ENCODE data around the gene PTGIS.

PTGIS gene

DNA sequence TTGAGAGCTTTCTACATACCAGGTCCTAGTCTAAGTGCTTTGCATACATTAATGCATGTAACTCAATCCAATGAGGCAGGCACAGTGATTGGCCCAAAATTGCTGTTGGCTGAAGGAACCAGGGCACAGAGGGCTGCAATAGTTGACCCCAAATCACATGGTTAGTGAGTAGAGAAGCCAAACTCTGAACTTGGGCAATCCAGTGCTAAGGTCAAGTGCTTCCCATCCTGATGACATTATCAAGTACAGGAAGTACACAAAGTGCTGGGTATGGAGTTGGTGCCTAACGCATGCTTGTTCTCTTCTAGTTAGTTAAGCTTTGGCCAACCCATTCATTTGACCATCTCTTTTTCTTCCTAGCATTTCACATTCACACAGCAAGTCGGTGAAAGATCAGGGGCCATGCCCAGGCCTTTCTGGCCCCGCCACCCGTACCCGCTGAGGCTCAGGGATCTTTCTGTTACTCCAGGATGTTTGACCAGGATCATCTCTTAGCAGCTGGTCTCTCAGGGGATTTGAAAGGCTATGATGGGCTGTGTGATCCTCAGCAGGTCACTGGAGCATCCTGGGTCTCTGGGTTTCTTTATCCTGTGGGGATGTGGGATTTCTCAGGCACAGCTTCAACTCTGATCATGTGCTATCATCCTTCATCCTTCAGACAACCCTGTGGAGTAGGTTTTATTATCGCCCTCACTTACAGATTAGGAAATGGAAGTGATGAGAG, 92.5 kb downstream of the PTGIS start:
- DNase-seq (ENCODE audit: low read depth in 2 of 2, low spot score in 1 of 2), result no peak

- no peak for DNase-seq (ENCODE audit: low read depth in 2 of 2, low spot score in 1 of 2)
These were observed 96.5 kb downstream of the PTGIS start for GRCh38 chr20:49471397-49471796.

GRCh38 chr20:49470922-49471321, 97.0 kb downstream of the PTGIS start:
- no peak for DNase-seq (ENCODE audit: low read depth in 2 of 2, low spot score in 1 of 2)

- DNase-seq (ENCODE audit: low read depth in 2 of 2, low spot score in 1 of 2), result no peak
These were observed 98.9 kb downstream of the PTGIS start for GRCh38 chr20:49469060-49469459.

DNA sequence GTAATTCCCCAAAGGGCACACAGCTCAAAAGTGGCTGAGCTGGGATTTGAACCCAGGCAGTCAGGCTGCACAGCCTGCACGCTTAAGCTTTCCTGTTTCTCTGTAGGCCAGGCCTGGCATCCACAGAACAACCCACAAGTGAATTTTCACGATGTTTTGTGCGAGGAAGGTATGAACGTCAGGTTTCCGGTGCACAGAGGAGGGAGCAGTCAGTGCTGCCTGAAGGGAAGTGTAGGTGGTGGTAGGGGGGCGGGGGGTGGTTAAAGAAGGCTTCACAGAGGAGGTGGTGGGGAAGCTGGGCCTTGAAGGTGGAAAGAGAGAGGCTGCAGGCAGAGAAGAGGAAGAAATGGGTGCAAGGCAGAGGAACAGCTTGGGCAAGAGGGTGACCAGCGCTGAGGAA, 99.5 kb downstream of the PTGIS start:
- DNase-seq (ENCODE audit: low read depth in 2 of 2, low spot score in 1 of 2), result no peak

GRCh38 chr20:49466114-49466912, 101.6 kb downstream of the PTGIS start:
- DNase-seq (ENCODE audit: low read depth in 2 of 2, low spot score in 1 of 2), result no peak

- DNase-seq (ENCODE audit: low read depth in 2 of 2, low spot score in 1 of 2), result no peak
These were observed 103.4 kb downstream of the PTGIS start for GRCh38 chr20:49464556-49464955.

- DNase-seq (ENCODE audit: low read depth in 2 of 2, low spot score in 1 of 2), result no peak
These were observed 105.3 kb downstream of the PTGIS start for GRCh38 chr20:49462626-49463025.

DNA sequence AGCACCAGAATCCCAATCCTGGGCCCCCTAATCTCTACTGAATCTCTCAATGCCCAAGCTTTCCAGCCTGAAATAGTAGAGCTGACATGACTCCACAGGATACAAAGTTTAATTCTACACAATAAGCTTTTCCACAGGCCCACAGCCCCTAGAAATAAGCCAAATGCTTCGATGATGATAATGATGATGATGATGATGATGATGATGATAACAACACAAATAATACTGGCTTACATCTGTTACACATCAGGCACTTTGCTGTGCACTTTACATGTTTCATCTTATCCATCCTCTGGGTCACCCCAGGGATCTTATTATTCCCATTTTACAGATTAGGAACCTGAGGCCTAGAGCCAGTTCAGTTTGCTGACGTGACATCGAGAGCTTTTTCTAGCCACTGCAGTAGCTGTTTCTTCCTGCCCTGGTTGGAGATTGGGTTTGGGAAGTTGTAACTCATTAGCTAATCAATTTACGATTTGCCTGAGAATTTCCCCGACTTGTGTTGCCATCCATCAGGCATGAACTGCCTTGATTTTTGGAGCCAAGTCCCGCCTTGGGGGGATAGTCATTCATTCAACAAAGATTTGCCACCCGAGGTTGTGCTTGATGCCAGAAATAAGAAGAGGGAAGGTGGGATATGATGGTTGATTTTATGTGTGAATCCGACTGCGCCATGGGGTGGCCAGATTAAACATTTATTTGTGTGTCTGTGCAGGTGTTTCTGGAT, 105.9 kb downstream of the PTGIS start:
- DNase-seq (ENCODE audit: low read depth in 2 of 2, low spot score in 1 of 2), result no peak

GRCh38 chr20:49460916-49461315, 107.0 kb downstream of the PTGIS start:
- no peak for DNase-seq (ENCODE audit: low read depth in 2 of 2, low spot score in 1 of 2)

DNA sequence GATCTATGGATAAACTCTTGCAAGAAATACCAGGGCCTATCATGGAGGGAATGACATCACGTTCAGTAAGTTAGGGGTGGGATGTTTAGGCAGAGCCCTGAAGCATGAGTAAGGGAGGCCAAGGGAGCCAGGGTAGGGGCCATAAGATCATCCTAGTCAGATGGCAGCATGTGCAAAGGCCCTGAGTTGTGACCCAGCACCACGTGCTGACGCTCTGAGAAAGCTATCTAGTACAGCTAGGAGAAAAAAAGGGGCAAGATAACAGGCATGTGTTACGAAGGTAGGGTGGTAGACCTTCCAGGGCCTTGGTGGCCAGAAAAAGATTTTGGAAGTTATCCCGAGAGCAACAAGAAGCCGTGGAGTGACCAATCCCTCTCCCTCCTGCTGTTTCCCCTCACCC, 107.8 kb downstream of the PTGIS start:
- no peak for DNase-seq (ENCODE audit: low read depth in 2 of 2, low spot score in 1 of 2)

DNA sequence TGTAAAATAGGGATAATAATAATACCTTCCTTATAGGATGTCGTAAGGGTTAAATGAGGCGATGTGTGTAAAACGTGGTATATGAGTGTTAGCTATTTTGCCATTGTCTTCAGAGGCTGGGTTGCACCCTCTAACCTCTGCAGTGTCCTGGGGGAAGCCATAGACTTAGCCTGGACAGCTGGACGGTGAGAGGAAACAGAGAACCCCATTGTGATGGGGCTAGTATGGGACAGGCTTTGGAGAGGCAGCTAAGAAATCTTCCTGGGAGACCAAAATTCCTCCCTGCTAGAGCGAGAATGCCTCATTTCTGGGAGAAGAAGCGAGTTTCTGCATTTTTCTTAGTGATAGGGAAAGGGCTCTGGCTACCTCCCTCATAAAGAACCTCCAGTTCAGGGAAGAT, 108.3 kb downstream of the PTGIS start:
- DNase-seq (ENCODE audit: low read depth in 2 of 2, low spot score in 1 of 2), result no peak

- no peak for DNase-seq (ENCODE audit: low read depth in 2 of 2, low spot score in 1 of 2)
These were observed 110.5 kb downstream of the PTGIS start for GRCh38 chr20:49457444-49457843.

DNA sequence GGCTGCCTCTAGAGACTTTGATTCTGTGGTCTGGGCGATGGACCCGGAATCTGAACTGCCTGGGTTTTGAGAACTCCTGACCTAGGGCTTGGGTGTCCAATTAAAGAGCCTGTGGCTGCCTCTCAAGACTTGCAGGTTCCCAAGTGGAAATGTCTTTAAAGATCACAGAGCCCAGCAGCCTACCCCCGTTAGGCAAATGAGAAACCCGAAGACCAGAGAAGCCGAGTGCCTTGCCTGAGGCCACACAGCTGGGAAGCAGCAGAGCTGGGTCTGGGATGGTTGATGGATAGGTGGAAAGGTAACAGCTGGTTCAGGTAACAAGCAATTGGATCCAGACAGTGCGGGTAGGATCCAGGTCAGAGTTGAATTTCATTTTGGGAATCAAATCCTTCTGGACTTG, 111.3 kb downstream of the PTGIS start:
- DNase-seq (ENCODE audit: low read depth in 2 of 2, low spot score in 1 of 2), result no peak

DNA sequence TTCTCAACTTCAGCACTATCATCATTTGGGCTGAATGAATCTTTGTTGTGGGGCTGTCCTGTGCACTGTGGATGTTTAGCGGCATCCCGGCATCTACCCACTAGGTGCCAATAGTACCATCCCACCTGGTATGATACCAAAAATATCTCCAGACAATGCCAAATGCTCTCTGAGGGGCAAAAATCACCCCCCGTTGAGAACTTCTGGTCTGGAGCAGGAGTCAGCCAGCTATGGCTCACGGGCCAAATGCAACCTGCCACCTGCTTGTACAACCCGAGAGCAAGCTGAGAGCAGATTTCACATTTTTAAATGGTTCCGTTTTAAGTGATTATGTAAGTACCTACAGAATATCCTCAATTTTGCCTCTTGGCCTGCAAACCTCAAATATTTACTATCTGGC, 112.2 kb downstream of the PTGIS start:
- no peak for DNase-seq (ENCODE audit: low read depth in 2 of 2, low spot score in 1 of 2)
